ENCODE results near the gene COL6A3.

COL6A3 gene

GRCh38 chr2:237406371-237406895 lies 7.5 kb downstream of the COL6A3 start:
- no peak for TF ChIP-seq CTCF (IDR thresholded peaks at IDR 0.05)
- Histone ChIP-seq H3K27ac (no peak overlapping the region), H3K4me1 (ENCODE audit: control insufficient read depth in 1 of 2, insufficient read depth in 1 of 2, low read depth in 1 of 2, low read length in 1 of 2) (no peaks in the 10 kb centered on the region), H3K9me3 (no peaks in the 10 kb centered on the region), H3K36me3 (no peaks in the 10 kb centered on the region), H3K27me3 (peaks cover 74% of the 10 kb centered on the region), H3K4me3 (ENCODE audit: low read depth in 1 of 2, low read length in 1 of 2) (no peak overlapping the region)

GRCh38 chr2:237405605-237406004 lies 8.4 kb downstream of the COL6A3 start:
- Histone ChIP-seq H3K36me3 (no peaks in the 10 kb centered on the region), H3K27me3 (peaks cover 66% of the 10 kb centered on the region), H3K4me1 (ENCODE audit: control insufficient read depth in 1 of 2, insufficient read depth in 1 of 2, low read depth in 1 of 2, low read length in 1 of 2) (no peaks in the 10 kb centered on the region), H3K27ac (no peak overlapping the region), H3K9me3 (no peaks in the 10 kb centered on the region), H3K4me3 (ENCODE audit: low read depth in 1 of 2, low read length in 1 of 2) (no peak overlapping the region)
- no peak for TF ChIP-seq CTCF (IDR thresholded peaks at IDR 0.05)

GRCh38 chr2:237405006-237405559 lies 8.9 kb downstream of the COL6A3 start:
- peaks cover 61% of the 10 kb centered on the region for H3K27me3 ChIP-seq
- H3K9me3 ChIP-seq, result no peaks in the 10 kb centered on the region
- TF ChIP-seq CTCF (IDR thresholded peaks at IDR 0.05), result no peak
- no peaks in the 10 kb centered on the region for H3K4me1 ChIP-seq (ENCODE audit: control insufficient read depth in 1 of 2, insufficient read depth in 1 of 2, low read depth in 1 of 2, low read length in 1 of 2)
- H3K4me3 ChIP-seq (ENCODE audit: low read depth in 1 of 2, low read length in 1 of 2), result no peak overlapping the region
- no peak overlapping the region for H3K27ac ChIP-seq
- H3K36me3 ChIP-seq, result no peaks in the 10 kb centered on the region

- no peaks in the 10 kb centered on the region for H3K9me3 ChIP-seq
- H3K27ac ChIP-seq, result no peak overlapping the region
- no peak overlapping the region for H3K4me3 ChIP-seq (ENCODE audit: low read depth in 1 of 2, low read length in 1 of 2)
- no peak for TF ChIP-seq CTCF (IDR thresholded peaks at IDR 0.05)
- H3K36me3 ChIP-seq, result no peaks in the 10 kb centered on the region
- H3K4me1 ChIP-seq (ENCODE audit: control insufficient read depth in 1 of 2, insufficient read depth in 1 of 2, low read depth in 1 of 2, low read length in 1 of 2), result no peaks in the 10 kb centered on the region
- peaks cover 55% of the 10 kb centered on the region for H3K27me3 ChIP-seq
These were observed 9.6 kb downstream of the COL6A3 start for GRCh38 chr2:237404413-237404812.

GRCh38 chr2:237403024-237403882 lies 10.7 kb downstream of the COL6A3 start:
- Histone ChIP-seq H3K36me3 (no peaks in the 10 kb centered on the region), H3K9me3 (no peaks in the 10 kb centered on the region), H3K4me3 (ENCODE audit: low read depth in 1 of 2, low read length in 1 of 2) (no peak overlapping the region), H3K4me1 (ENCODE audit: control insufficient read depth in 1 of 2, insufficient read depth in 1 of 2, low read depth in 1 of 2, low read length in 1 of 2) (no peaks in the 10 kb centered on the region), H3K27ac (no peak overlapping the region), H3K27me3 (peaks cover 49% of the 10 kb centered on the region)
- TF ChIP-seq CTCF (IDR thresholded peaks at IDR 0.05), result no peak

All from neutrophil (primary cell).